Astrocyte (in vitro differentiated cells and primary cell): ENCODE data around the gene LYPD6.

Source experiments
- EZH2 ChIP-seq: IDR thresholded peaks from 2 replicates; pipeline ENCODE4 v1.6.1; 2012; ENCODE audit warnings: mild to moderate bottlenecking, low read length, inconsistent platforms; ENCODE audit not compliant: insufficient read depth
- TF ChIP-seq, protein P1 (sequence below): IDR thresholded peaks from 2 replicates; pipeline ENCODE4 v1.5.1; 2011; ENCODE audit warnings: low read depth, mild to moderate bottlenecking, inconsistent platforms, low read length, moderate library complexity; ENCODE audit not compliant: insufficient read depth

DNA sequence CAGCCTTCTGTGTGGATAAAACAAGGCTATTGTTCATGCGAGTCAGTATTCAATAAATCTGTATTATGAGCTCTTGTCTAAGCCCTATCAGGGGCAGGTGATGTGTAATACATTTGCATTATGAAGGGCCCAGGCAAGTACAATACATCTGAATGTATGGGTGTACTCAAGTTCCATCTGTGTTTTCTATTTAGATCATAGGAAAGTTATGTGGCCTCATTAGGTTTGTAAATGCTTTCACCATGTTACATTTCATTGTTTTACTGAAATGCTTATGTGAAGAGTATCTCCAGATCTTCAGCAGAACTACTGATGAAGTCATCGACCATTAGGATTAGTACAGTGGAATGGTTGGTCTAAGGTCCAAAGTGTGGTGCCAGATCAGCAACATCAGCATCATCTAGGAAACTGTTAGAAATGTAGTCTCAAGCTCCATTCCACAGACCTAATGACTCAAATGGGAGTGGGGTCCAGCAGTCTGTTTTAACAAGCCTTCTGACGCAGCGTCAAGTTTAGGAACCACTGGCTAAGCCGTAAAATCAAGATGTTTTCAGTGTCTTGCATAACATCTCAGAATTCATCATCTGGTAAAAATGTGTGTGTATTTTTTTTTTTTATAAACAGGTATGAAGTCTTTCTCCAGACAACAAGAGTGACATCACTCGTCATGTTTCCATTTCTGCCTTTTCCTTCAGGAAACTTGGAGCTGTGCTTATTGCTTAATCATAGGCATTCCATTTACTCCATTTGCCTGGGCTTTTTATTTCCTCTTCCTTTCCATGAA is 80.5 kb downstream of the LYPD6 start:
- TF ChIP-seq, protein P1, sequence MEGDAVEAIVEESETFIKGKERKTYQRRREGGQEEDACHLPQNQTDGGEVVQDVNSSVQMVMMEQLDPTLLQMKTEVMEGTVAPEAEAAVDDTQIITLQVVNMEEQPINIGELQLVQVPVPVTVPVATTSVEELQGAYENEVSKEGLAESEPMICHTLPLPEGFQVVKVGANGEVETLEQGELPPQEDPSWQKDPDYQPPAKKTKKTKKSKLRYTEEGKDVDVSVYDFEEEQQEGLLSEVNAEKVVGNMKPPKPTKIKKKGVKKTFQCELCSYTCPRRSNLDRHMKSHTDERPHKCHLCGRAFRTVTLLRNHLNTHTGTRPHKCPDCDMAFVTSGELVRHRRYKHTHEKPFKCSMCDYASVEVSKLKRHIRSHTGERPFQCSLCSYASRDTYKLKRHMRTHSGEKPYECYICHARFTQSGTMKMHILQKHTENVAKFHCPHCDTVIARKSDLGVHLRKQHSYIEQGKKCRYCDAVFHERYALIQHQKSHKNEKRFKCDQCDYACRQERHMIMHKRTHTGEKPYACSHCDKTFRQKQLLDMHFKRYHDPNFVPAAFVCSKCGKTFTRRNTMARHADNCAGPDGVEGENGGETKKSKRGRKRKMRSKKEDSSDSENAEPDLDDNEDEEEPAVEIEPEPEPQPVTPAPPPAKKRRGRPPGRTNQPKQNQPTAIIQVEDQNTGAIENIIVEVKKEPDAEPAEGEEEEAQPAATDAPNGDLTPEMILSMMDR: no peak
- TF ChIP-seq EZH2: no peak
